Fibroblast of skin of scalp (primary cell): ENCODE results near the gene VPS50.
"Not testable (repeated sequence)": the region's sequence is repeated elsewhere in the genome, so short reads cannot be mapped to it uniquely, and the experiment has no call there.

Experiments
- DNase-seq: peaks from one replicate; pipeline ENCODE4 v3.0.0-alpha.2; 2013

VPS50 gene

GRCh38 chr7:93242106-93242505 is 9.9 kb downstream of the VPS50 start:
- DNase-seq, result no peak

- DNase-seq, result peak; percentile 41
Observed at GRCh38 chr7:93245525-93246432, 13.6 kb downstream of the VPS50 start.

- DNase-seq, result peak; percentile 63
Observed at GRCh38 chr7:93249491-93250148, 17.5 kb downstream of the VPS50 start.

- peak; percentile 16 for DNase-seq
Observed at GRCh38 chr7:93258661-93259060, 26.5 kb downstream of the VPS50 start.

- no peak for DNase-seq
Observed at GRCh38 chr7:93262535-93262934, 30.4 kb downstream of the VPS50 start.

GRCh38 chr7:93265220-93265619 is 33.1 kb downstream of the VPS50 start:
- DNase-seq, result no peak

GRCh38 chr7:93279541-93279940 is 47.4 kb downstream of the VPS50 start:
- DNase-seq, result no peak

GRCh38 chr7:93284908-93285307 is 52.7 kb downstream of the VPS50 start:
- DNase-seq, result no peak

- no peak for DNase-seq
Observed at GRCh38 chr7:93293229-93293628, 61.1 kb downstream of the VPS50 start.

- no peak for DNase-seq
Observed at GRCh38 chr7:93298206-93298605, 66.0 kb downstream of the VPS50 start.

- DNase-seq, result peak; percentile 47
Observed at GRCh38 chr7:93298671-93299070, 66.5 kb downstream of the VPS50 start.

- DNase-seq, result no peak
Observed at GRCh38 chr7:93301736-93302135, 69.6 kb downstream of the VPS50 start.

GRCh38 chr7:93307131-93307660 is 75.0 kb downstream of the VPS50 start:
- peak; percentile 74 for DNase-seq

- DNase-seq, result no peak
Observed at GRCh38 chr7:93307943-93308342, 75.8 kb downstream of the VPS50 start.

- DNase-seq, result no peak
Observed at GRCh38 chr7:93310346-93310745, 78.2 kb downstream of the VPS50 start.

GRCh38 chr7:93314449-93314848 is 82.3 kb downstream of the VPS50 start:
- no peak for DNase-seq

GRCh38 chr7:93315896-93316295 is 83.7 kb downstream of the VPS50 start:
- DNase-seq, result peak; percentile 31

GRCh38 chr7:93316730-93317129 is 84.6 kb downstream of the VPS50 start:
- peak; percentile 39 for DNase-seq

GRCh38 chr7:93320887-93321286 is 88.7 kb downstream of the VPS50 start:
- DNase-seq, result no peak

GRCh38 chr7:93326291-93326690 is 94.1 kb downstream of the VPS50 start:
- DNase-seq, result not testable (repeated sequence)

GRCh38 chr7:93327006-93327633 is 95.0 kb downstream of the VPS50 start:
- DNase-seq, result peak; percentile 93

GRCh38 chr7:93331706-93332105 is 99.5 kb downstream of the VPS50 start:
- DNase-seq, result no peak

- no peak for DNase-seq
Observed at GRCh38 chr7:93332172-93332571, 100.0 kb downstream of the VPS50 start.
